ENCODE results near the gene LSM10.

LSM10 gene

GRCh38 chr1:36365381-36365780 lies 32.3 kb downstream of the LSM10 start:
- no peak overlapping the region for H3K4me3 Mint-ChIP-seq
- peaks cover 55% of the 10 kb centered on the region for H3K4me1 Mint-ChIP-seq (ENCODE audit: low read depth)
- peaks cover 53% of the 10 kb centered on the region for H3K36me3 Mint-ChIP-seq (ENCODE audit: low read depth)
- intact Hi-C loops (cut with micrococcal nuclease) = loop anchor here (5.0 kb wide), 2 partner anchors 43 to 58 kb away; partner anchors contain the start of genes EVA1B and SH3D21
- no peaks in the 10 kb centered on the region for H3K27me3 Mint-ChIP-seq
- H3K27ac Mint-ChIP-seq = peak overlapping the region; percentile 86
- no peaks in the 10 kb centered on the region for H3K9me3 Mint-ChIP-seq

DNA sequence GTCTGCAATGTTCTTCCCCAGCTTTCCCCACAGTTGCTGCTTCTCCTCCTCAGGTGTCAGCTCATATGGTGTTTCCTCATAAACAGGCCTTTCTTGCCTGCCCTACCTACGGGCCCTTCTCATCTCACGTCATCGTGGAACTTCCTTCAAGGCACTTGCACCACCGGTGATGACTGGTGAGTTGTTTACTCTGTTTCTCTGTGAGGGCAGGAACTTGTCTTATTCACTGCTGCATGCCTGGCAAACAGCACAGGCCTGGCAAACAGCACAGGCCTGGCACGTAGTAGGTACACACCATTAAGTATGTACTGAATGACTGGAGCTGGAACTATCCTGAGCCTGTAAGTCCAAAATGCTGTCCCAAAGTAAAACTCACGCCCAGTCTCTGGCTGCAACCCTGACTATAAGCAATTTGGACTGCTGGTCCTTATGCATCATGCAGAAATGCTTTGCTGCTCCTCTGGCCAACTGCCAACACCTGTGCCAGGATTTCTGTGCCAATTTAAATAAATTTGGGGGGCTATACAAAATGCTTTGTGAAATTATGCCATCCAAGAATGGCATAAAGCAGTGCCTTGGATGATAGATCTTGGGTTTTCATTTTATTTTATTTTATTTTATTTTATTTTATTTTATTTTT lies 37.7 kb downstream of the LSM10 start:
- intact Hi-C loops (cut with micrococcal nuclease) = no loop called here
- Mint-ChIP-seq H3K9me3 (no peaks in the 10 kb centered on the region), H3K4me3 (no peak overlapping the region), H3K4me1 (ENCODE audit: low read depth) (peaks cover 8% of the 10 kb centered on the region), H3K36me3 (ENCODE audit: low read depth) (peaks cover 77% of the 10 kb centered on the region), H3K27me3 (no peaks in the 10 kb centered on the region), H3K27ac (peak overlapping the region; percentile 3)

- peaks cover 83% of the 10 kb centered on the region for H3K36me3 Mint-ChIP-seq (ENCODE audit: low read depth)
- intact Hi-C loops (cut with micrococcal nuclease) = no loop called here
- H3K27me3 Mint-ChIP-seq = no peaks in the 10 kb centered on the region
- H3K9me3 Mint-ChIP-seq = no peaks in the 10 kb centered on the region
- no peak overlapping the region for H3K4me3 Mint-ChIP-seq
- peaks cover 5% of the 10 kb centered on the region for H3K4me1 Mint-ChIP-seq (ENCODE audit: low read depth)
- peak overlapping the region; percentile 3 for H3K27ac Mint-ChIP-seq
Measured at GRCh38 chr1:36359383-36359782, 38.3 kb downstream of the LSM10 start.

GRCh38 chr1:36358514-36359084 lies 39.1 kb downstream of the LSM10 start:
- Mint-ChIP-seq H3K27me3 (no peaks in the 10 kb centered on the region), H3K4me3 (no peak overlapping the region), H3K36me3 (ENCODE audit: low read depth) (peaks cover 91% of the 10 kb centered on the region), H3K9me3 (no peaks in the 10 kb centered on the region), H3K4me1 (ENCODE audit: low read depth) (peaks cover 6% of the 10 kb centered on the region), H3K27ac (no peak overlapping the region)
- intact Hi-C loops (cut with micrococcal nuclease) = no loop called here

- Mint-ChIP-seq H3K4me3 (no peak overlapping the region), H3K27ac (no peak overlapping the region), H3K9me3 (no peaks in the 10 kb centered on the region), H3K36me3 (ENCODE audit: low read depth) (peaks cover 90% of the 10 kb centered on the region), H3K27me3 (no peaks in the 10 kb centered on the region), H3K4me1 (ENCODE audit: low read depth) (peaks cover 34% of the 10 kb centered on the region)
- intact Hi-C loops (cut with micrococcal nuclease) = no loop called here
Measured at GRCh38 chr1:36355811-36356210, 41.9 kb downstream of the LSM10 start.

GRCh38 chr1:36354486-36354885 lies 43.2 kb downstream of the LSM10 start:
- Mint-ChIP-seq H3K27ac (no peak overlapping the region), H3K4me1 (ENCODE audit: low read depth) (peaks cover 42% of the 10 kb centered on the region), H3K9me3 (no peaks in the 10 kb centered on the region), H3K27me3 (no peaks in the 10 kb centered on the region), H3K36me3 (ENCODE audit: low read depth) (peaks cover 92% of the 10 kb centered on the region), H3K4me3 (no peak overlapping the region)
- intact Hi-C loops (cut with micrococcal nuclease) = no loop called here

GRCh38 chr1:36352910-36353878 lies 44.5 kb downstream of the LSM10 start:
- Mint-ChIP-seq H3K36me3 (ENCODE audit: low read depth) (peaks cover 92% of the 10 kb centered on the region), H3K4me1 (ENCODE audit: low read depth) (peaks cover 52% of the 10 kb centered on the region), H3K27me3 (no peaks in the 10 kb centered on the region), H3K27ac (peak overlapping the region; percentile 85), H3K4me3 (peak overlapping the region; percentile 17), H3K9me3 (no peaks in the 10 kb centered on the region)
- intact Hi-C loops (cut with micrococcal nuclease) = no loop called here

DNA sequence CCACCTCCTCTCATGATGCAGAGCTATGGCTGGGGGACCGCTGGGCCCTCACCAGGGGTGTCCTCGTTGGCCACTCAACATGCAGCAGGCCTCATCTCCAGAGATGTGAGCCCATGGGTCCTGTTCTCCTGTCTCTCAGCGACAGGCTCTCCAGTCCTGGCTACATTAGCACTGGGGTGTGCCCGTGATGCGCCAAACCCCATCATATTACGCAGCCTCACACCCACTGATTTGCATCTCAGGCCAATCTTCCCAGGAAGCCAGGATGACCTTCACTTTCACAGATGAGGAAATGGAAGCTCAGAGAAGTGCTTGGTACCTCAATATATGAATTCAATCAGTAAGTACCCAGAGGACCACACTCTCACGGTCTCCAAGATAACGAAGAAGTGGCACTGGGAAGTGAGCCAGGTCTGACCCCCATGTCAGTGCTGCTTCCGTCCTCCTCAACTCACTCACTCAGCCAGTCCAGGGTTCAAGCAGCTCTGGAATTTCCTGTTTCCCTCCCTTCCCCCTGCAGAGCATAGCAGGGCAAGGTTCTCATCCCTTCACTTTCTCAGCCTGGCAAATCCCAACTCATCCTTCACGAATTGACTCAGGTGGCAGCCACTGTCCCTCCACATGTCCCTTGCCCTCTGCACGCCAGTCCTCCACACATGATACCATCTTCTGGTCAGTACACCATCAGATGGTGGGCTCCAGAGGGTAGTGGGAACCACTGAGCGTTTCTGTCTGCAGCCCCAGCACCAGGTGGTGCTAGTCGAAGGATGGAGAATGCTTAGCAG lies 45.4 kb downstream of the LSM10 start:
- peak overlapping the region; percentile 85 for H3K27ac Mint-ChIP-seq
- no peaks in the 10 kb centered on the region for H3K27me3 Mint-ChIP-seq
- peak overlapping the region; percentile 17 for H3K4me3 Mint-ChIP-seq
- H3K9me3 Mint-ChIP-seq = no peaks in the 10 kb centered on the region
- peaks cover 53% of the 10 kb centered on the region for H3K4me1 Mint-ChIP-seq (ENCODE audit: low read depth)
- intact Hi-C loops (cut with micrococcal nuclease) = no loop called here
- peaks cover 92% of the 10 kb centered on the region for H3K36me3 Mint-ChIP-seq (ENCODE audit: low read depth)

DNA sequence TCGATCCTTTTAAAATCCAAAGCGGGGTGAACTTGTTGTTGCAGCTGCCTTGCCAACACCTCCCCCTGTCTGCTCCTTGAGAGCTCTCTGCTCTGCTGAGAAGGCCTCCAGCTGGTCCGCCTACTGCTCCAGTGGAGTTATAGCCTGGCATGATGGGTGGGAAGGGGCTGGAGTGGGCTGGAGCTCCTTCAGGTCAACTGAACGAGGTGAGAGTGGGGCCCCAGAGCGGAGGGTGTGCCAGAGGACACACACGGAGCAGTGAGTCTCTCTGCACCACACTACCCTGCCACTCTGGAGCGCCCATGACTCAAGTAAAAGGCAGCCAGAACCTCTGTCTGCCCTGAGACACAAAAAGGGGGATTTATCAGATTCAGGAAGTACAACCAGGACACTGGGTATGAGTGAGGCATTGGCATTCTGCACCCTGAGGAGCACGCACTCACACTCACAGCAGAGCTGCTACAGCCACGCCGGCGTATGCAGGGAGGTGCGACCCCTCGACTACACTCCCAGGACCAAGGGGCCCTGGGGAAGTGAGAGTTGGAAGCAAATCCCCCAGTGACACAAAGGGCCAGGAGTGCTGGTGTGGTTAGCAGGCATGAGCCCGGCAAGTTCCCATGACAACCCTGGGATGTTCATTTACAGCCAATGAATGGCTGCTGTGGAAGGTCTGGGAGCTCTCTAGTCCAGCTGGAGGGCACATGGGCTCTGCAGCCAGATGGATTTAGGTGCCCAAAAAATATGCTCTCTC lies 46.3 kb downstream of the LSM10 start:
- intact Hi-C loops (cut with micrococcal nuclease) = no loop called here
- peaks cover 92% of the 10 kb centered on the region for H3K36me3 Mint-ChIP-seq (ENCODE audit: low read depth)
- H3K4me1 Mint-ChIP-seq (ENCODE audit: low read depth) = peaks cover 53% of the 10 kb centered on the region
- H3K9me3 Mint-ChIP-seq = no peaks in the 10 kb centered on the region
- H3K27me3 Mint-ChIP-seq = no peaks in the 10 kb centered on the region
- H3K27ac Mint-ChIP-seq = peak overlapping the region; percentile 85
- H3K4me3 Mint-ChIP-seq = peak overlapping the region; percentile 31

- peaks cover 95% of the 10 kb centered on the region for H3K36me3 Mint-ChIP-seq (ENCODE audit: low read depth)
- no peaks in the 10 kb centered on the region for H3K9me3 Mint-ChIP-seq
- peaks cover 53% of the 10 kb centered on the region for H3K4me1 Mint-ChIP-seq (ENCODE audit: low read depth)
- H3K4me3 Mint-ChIP-seq = peak overlapping the region; percentile 7
- H3K27ac Mint-ChIP-seq = peak overlapping the region; percentile 85
- intact Hi-C loops (cut with micrococcal nuclease) = no loop called here
- no peaks in the 10 kb centered on the region for H3K27me3 Mint-ChIP-seq
Measured at GRCh38 chr1:36350659-36351226, 47.0 kb downstream of the LSM10 start.

DNA sequence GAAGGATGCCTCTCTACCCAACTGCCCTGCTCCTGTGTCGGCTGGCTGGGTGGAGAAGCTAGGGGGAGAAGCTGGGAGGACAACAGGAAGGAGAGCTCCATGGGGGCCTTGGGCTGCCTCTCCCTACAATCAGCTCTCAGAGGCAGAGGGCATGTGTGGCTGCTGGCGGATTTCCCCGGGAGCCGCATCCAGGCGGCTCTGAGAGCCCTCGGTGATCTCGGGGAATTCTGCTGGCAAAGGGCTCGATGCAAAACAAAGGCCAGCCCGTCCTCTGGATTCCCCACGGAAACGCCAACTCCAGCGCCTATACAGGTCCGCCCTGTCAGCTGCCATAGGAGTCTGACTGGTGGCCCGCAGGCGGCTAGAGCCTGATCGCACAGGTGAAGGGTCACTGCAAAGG lies 47.9 kb downstream of the LSM10 start:
- H3K27me3 Mint-ChIP-seq = no peaks in the 10 kb centered on the region
- intact Hi-C loops (cut with micrococcal nuclease) = no loop called here
- peaks cover 95% of the 10 kb centered on the region for H3K36me3 Mint-ChIP-seq (ENCODE audit: low read depth)
- H3K27ac Mint-ChIP-seq = peak overlapping the region; percentile 85
- H3K4me3 Mint-ChIP-seq = peak overlapping the region; percentile 5
- H3K9me3 Mint-ChIP-seq = no peaks in the 10 kb centered on the region
- peaks cover 57% of the 10 kb centered on the region for H3K4me1 Mint-ChIP-seq (ENCODE audit: low read depth)

GRCh38 chr1:36349241-36349671 lies 48.5 kb downstream of the LSM10 start:
- Mint-ChIP-seq H3K27me3 (no peaks in the 10 kb centered on the region), H3K9me3 (no peaks in the 10 kb centered on the region), H3K4me1 (ENCODE audit: low read depth) (peaks cover 63% of the 10 kb centered on the region), H3K36me3 (ENCODE audit: low read depth) (peaks cover 95% of the 10 kb centered on the region), H3K27ac (peak overlapping the region; percentile 85), H3K4me3 (no peak overlapping the region)
- intact Hi-C loops (cut with micrococcal nuclease) = no loop called here

All from dendritic cell treated with granulocyte-macrophage colony-stimulating factor and Interleukin-4, amounts not matched to agents 40 ng/mL and 50 ng/mL, for 4 days (primary cell).